ENCODE measurements around the gene ATP23.

Gene ATP23

DNA sequence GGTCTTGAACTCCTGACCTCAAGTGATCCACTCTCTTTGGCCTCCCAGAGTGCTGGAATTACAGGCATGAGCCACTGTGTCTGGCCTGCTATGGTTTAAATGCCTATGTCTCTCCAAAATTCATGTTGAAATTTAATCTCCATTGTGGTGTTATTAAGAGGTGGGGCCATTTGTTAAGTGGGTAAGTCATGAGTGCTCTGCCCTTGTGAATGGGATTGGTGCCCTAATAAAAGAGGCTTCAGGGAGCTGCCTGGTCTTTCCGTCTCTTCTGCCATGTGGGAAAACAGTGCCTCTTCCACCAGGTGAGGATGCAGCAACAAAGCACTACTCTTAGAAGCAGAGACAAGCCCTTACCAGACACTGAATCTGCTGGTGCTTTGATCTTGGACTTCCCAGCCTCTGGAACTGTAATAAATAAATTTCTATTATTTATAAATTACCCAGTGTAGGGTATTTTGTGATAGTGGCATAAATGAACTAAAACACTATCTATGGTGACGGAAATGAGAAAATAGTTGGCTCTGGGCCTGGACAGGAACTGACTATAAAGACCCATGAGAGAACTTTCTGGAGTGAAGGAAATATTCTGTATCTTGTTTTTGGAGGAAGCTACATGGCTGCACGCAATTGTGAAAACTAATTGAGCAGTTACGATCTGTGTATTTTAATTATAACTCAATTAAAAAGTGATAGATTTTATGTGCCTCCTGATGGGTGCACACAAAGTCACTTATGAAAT lies 12.1 kb upstream of the ATP23 start:
- DNase-seq (ENCODE audit: low read depth): no peak
- TF ChIP-seq, protein P1, sequence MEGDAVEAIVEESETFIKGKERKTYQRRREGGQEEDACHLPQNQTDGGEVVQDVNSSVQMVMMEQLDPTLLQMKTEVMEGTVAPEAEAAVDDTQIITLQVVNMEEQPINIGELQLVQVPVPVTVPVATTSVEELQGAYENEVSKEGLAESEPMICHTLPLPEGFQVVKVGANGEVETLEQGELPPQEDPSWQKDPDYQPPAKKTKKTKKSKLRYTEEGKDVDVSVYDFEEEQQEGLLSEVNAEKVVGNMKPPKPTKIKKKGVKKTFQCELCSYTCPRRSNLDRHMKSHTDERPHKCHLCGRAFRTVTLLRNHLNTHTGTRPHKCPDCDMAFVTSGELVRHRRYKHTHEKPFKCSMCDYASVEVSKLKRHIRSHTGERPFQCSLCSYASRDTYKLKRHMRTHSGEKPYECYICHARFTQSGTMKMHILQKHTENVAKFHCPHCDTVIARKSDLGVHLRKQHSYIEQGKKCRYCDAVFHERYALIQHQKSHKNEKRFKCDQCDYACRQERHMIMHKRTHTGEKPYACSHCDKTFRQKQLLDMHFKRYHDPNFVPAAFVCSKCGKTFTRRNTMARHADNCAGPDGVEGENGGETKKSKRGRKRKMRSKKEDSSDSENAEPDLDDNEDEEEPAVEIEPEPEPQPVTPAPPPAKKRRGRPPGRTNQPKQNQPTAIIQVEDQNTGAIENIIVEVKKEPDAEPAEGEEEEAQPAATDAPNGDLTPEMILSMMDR (IDR thresholded peaks at IDR 0.05; ENCODE audit: low read depth, low read length): no peak
- TF ChIP-seq POLR2A (IDR thresholded peaks at IDR 0.05; ENCODE audit: extremely low read depth, insufficient read length) (no peak), MAX (IDR thresholded peaks at IDR 0.05; ENCODE audit: low read depth, low read length) (no peak), MYC (IDR thresholded peaks at IDR 0.05; ENCODE audit: low read depth, low read length) (no peak)
- H3K4me3 ChIP-seq (ENCODE audit: low read depth, low read length): no peak overlapping the region

DNA sequence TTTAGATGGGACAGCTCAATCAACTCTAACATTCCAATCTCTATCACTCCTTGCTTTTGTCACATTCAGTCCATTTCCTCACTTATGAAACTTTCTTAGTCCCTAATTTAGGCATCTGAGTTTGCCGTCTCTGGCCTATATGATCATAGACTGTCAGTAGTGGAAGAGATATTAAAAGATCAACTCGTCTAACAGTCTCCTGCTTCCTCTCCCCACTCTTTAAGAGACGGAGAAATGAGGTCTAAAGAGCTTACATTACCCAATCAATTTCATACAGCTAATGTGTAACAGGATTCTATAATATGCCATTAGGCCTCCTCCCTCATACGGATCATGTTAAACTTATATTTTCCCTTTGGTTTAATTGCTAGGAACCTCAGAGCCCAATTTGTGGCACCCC lies 6.5 kb upstream of the ATP23 start:
- peak overlapping the region; percentile 80 for H3K4me3 ChIP-seq (ENCODE audit: low read depth, low read length)

GRCh38 chr12:57935331-57935730 lies 6.0 kb upstream of the ATP23 start:
- no peak for TF ChIP-seq POLR2A (IDR thresholded peaks at IDR 0.05; ENCODE audit: extremely low read depth, insufficient read length)
- no peak for TF ChIP-seq MAX (IDR thresholded peaks at IDR 0.05; ENCODE audit: low read depth, low read length)
- no peak for TF ChIP-seq MYC (IDR thresholded peaks at IDR 0.05; ENCODE audit: low read depth, low read length)
- TF ChIP-seq, protein P1 (IDR thresholded peaks at IDR 0.05; ENCODE audit: low read depth, low read length): no peak
- peak overlapping the region; percentile 80 for H3K4me3 ChIP-seq (ENCODE audit: low read depth, low read length)
- peak; percentile 44 for DNase-seq (ENCODE audit: low read depth)

More for the DNA sequence above, 6.5 kb upstream of the ATP23 start:
- peak; percentile 67 for DNase-seq (ENCODE audit: low read depth)
- TF ChIP-seq MAX (IDR thresholded peaks at IDR 0.05; ENCODE audit: low read depth, low read length) (no peak), POLR2A (IDR thresholded peaks at IDR 0.05; ENCODE audit: extremely low read depth, insufficient read length) (peak; percentile 22)

DNA sequence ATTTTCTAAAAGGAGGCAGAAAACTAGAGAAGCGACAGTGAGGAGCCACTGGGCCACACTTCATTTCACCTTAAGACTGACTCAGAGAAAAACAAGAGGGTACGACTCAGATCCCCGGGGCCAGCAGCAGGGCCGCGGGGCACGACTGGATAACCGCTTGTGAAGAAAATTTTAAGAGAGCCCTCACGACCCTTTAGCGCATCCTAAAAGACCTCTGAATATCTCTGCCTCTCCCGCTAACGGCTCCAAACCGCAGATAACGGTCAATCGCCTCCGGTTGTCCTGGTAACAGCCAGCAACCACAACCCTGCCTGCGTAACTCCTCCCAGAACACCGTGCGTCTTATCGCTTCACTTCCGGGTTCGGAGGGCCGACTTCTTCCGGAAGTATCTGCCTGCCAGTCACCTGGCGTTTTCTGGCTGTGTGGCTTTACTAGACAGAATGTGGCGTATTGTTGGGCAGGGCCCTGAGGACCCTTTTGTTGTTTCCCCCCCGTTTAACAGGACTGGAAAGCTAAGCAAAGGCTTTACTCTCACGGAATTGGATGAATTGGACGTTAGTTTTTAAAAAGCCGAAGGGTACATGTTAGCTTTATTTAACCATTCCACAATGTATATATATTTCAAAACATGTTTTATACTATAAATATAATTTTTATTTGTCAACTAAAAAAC lies 5.4 kb upstream of the ATP23 start:
- DNase-seq (ENCODE audit: low read depth): peak; percentile 100
- peak; percentile 75 for TF ChIP-seq POLR2A (IDR thresholded peaks at IDR 0.05; ENCODE audit: extremely low read depth, insufficient read length)
- TF ChIP-seq, protein P1 (IDR thresholded peaks at IDR 0.05; ENCODE audit: low read depth, low read length): no peak
- peak; percentile 52 for TF ChIP-seq MYC (IDR thresholded peaks at IDR 0.05; ENCODE audit: low read depth, low read length)
- TF ChIP-seq MAX (IDR thresholded peaks at IDR 0.05; ENCODE audit: low read depth, low read length): peak; percentile 51; the same call in 1 of the 2 replicates
- peak overlapping the region; percentile 80 for H3K4me3 ChIP-seq (ENCODE audit: low read depth, low read length)

- peak; percentile 25 for DNase-seq (ENCODE audit: low read depth)
- H3K4me3 ChIP-seq (ENCODE audit: low read depth, low read length): peak overlapping the region; percentile 80
- TF ChIP-seq MAX (IDR thresholded peaks at IDR 0.05; ENCODE audit: low read depth, low read length) (no peak), POLR2A (IDR thresholded peaks at IDR 0.05; ENCODE audit: extremely low read depth, insufficient read length) (no peak), MYC (IDR thresholded peaks at IDR 0.05; ENCODE audit: low read depth, low read length) (no peak; the same call in 1 of the 2 replicates)
- TF ChIP-seq, protein P1 (IDR thresholded peaks at IDR 0.05; ENCODE audit: low read depth, low read length): no peak
Measured at GRCh38 chr12:57936513-57936883, 4.9 kb upstream of the ATP23 start.

DNA sequence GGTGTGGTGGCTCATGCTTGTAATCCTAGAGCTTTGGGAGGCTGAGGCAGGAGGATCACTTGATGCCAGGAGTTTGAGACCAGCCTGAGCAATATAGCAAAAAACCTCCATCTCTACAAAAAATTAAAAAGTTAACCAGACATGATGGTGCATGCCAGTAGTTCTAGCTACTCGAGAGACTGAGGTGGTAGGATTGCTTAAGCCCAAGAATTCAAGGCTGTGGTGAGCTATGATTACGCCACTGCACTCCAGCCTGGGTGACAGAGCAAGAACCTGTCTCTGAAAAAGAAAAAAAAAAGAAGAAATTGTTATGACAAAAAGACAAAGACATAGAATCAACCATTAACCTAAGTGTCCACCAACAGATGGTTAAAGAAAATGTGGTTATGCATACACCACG lies 2.1 kb upstream of the ATP23 start:
- DNase-seq (ENCODE audit: low read depth): peak; percentile 91
- no peak overlapping the region for H3K4me3 ChIP-seq (ENCODE audit: low read depth, low read length)
- no peak for TF ChIP-seq POLR2A (IDR thresholded peaks at IDR 0.05; ENCODE audit: extremely low read depth, insufficient read length)
